ENCODE data around the gene SHOC2. TPM values are rescaled to one million over a fixed set of nuclear protein-coding genes. Genes with fewer than 3 reads are reported as not detected.

The SHOC2 gene
- total RNA-seq, 1 experiment from 2014 or later, result 23.7 TPM

GRCh38 chr10:110985497-110986275 is 66.3 kb downstream of the SHOC2 start:
- no peak overlapping the region for H3K18ac ChIP-seq (ENCODE audit: insufficient read length, low read depth, low read length)
- H2BK5ac ChIP-seq (ENCODE audit: insufficient read length, low read length), result no peak overlapping the region
- H4K8ac ChIP-seq (replicated peaks; ENCODE audit: insufficient read length, low read depth, low read length), result no peak overlapping the region
- Mint-ChIP-seq H3K36me3 (ENCODE audit: insufficient read depth in 1 of 3, low read depth in 3 of 3) (peaks cover 15 to 19% (median 18%) of the 10 kb centered on the region in 3 experiments), H3K27me3 (ENCODE audit: low read depth) (no peaks in the 10 kb centered on the region), H3K4me1 (no peaks in the 10 kb centered on the region), H3K4me3 (no peak overlapping the region), H3K9me3 (no peaks in the 10 kb centered on the region; a peak in 1 of 5 replicates), H3K27ac (no peak overlapping the region)
- H3K27ac ChIP-seq (ENCODE audit: insufficient read length, low read depth, low read length), result no peak overlapping the region
- no peak overlapping the region for H2AFZ ChIP-seq (ENCODE audit: low read length)
- no peaks in the 10 kb centered on the region for H3K23me2 ChIP-seq (ENCODE audit: insufficient read length, low read depth, low read length, poor library complexity, severe bottlenecking)
- no peak overlapping the region for H2BK120ac ChIP-seq (ENCODE audit: low read depth, low read length, poor library complexity, severe bottlenecking)
- H3K14ac ChIP-seq (ENCODE audit: insufficient read depth, low read length), result no peak overlapping the region
- DNase-seq, result no peak
- no peaks in the 10 kb centered on the region for H3K9me3 ChIP-seq (ENCODE audit: control insufficient read depth, low read depth, low read length)
- TF ChIP-seq, protein P1, sequence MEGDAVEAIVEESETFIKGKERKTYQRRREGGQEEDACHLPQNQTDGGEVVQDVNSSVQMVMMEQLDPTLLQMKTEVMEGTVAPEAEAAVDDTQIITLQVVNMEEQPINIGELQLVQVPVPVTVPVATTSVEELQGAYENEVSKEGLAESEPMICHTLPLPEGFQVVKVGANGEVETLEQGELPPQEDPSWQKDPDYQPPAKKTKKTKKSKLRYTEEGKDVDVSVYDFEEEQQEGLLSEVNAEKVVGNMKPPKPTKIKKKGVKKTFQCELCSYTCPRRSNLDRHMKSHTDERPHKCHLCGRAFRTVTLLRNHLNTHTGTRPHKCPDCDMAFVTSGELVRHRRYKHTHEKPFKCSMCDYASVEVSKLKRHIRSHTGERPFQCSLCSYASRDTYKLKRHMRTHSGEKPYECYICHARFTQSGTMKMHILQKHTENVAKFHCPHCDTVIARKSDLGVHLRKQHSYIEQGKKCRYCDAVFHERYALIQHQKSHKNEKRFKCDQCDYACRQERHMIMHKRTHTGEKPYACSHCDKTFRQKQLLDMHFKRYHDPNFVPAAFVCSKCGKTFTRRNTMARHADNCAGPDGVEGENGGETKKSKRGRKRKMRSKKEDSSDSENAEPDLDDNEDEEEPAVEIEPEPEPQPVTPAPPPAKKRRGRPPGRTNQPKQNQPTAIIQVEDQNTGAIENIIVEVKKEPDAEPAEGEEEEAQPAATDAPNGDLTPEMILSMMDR (conservative IDR thresholded peaks at IDR 0.05), result no peak
- no peak overlapping the region for H3K23ac ChIP-seq (ENCODE audit: insufficient read length, low read depth, low read length)
- no peak overlapping the region for H3K4me2 ChIP-seq (ENCODE audit: insufficient read depth, insufficient read length, low read length)
- no peak overlapping the region for H4K5ac ChIP-seq (ENCODE audit: insufficient read length, low read depth, low read length)
- H4K91ac ChIP-seq (ENCODE audit: insufficient read length, low read depth, low read length), result no peak overlapping the region
- H3K79me2 ChIP-seq (ENCODE audit: insufficient read depth, low read length), result no peaks in the 10 kb centered on the region
- no peaks in the 10 kb centered on the region for H3K4me1 ChIP-seq (ENCODE audit: insufficient read depth, low read length)
- no peak overlapping the region for H3T11ph ChIP-seq (ENCODE audit: low read length)
- no peak overlapping the region for H2AK5ac ChIP-seq (ENCODE audit: insufficient read length, low read length)
- no peaks in the 10 kb centered on the region for H4K20me1 ChIP-seq (ENCODE audit: control insufficient read depth, insufficient read depth, insufficient read length)
- H2BK15ac ChIP-seq (ENCODE audit: low read depth, low read length), result no peak overlapping the region
- H2BK20ac ChIP-seq (ENCODE audit: low read depth, low read length, poor library complexity, severe bottlenecking), result no peak overlapping the region
- no peak overlapping the region for H3K9ac ChIP-seq (ENCODE audit: extremely low read depth, insufficient read length, low read length)
- H2BK12ac ChIP-seq (ENCODE audit: insufficient read length, low read depth, low read length), result no peak overlapping the region
- no peak overlapping the region for H3K56ac ChIP-seq (ENCODE audit: insufficient read length, low read depth, low read length)
- WGBS (ENCODE audit: extremely low coverage, insufficient read length, low lambda C conversion rate), result no CpG with 5 or more reads among the region's 2 CpGs
- H3K4ac ChIP-seq (ENCODE audit: low read depth, low read length), result no peak overlapping the region
- H3K79me1 ChIP-seq (ENCODE audit: insufficient read depth, low read depth, low read length, poor library complexity, severe bottlenecking), result no peaks in the 10 kb centered on the region
- no peaks in the 10 kb centered on the region for H3K27me3 ChIP-seq (ENCODE audit: insufficient read depth, low read length)
